Measurements from ENCODE around the gene NDUFS2.

- TF ChIP-seq CTCF (IDR thresholded peaks at IDR 0.05) (no peak), REST (IDR thresholded peaks at IDR 0.05; ENCODE audit: insufficient read depth in 1 of 2, low read depth in 2 of 2, low read length in 1 of 2) (no peak)
These were observed 42.7 kb downstream of the NDUFS2 start for GRCh38 chr1:161244888-161245287.
